Measurements from ENCODE around the gene CCND1.
"Not testable (repeated sequence)": the region's sequence is repeated elsewhere in the genome, so short reads cannot be mapped to it uniquely, and the experiment has no call there.

Gene CCND1

DNA sequence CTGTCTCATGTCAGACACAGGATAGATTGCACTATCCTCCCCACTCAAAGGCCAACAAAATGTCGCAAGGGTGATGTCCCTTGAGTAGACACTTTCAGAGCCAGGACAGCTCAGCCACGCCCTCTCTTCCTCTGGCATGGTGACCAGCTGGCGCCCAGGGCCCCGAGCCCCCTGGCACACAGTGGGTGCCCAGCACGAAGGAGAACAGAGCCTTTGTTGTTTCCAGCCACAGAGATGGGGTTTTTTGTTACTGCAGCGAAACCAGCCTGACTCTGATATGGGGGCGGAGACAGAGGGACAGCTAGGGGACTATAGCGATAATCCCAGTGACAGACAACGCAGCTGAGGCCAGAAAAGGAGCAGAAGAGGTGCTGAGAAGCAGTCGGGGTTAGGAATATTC is 23.3 kb upstream of the CCND1 start:
- DNase-seq (ENCODE audit: low read depth) = no peak

DNA sequence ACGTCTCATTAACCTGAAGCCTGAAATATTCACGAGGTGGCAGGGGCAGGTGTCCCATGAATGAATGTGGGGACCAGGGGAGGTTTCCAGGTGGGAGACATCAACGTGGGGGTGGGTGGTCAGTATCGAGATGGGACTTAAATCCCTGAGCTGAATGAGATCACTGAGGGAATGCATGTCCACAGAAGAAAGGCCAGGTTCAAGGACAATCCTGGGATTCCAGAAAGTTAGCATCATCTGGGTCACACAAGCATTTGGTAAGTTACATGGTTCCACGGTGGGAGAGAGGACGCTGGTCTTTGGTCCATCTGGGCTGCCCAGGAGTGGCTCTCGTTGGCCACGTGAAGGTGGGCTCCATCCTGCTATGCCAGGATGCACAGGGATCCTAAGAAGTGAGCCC is 22.7 kb upstream of the CCND1 start:
- no peak for DNase-seq (ENCODE audit: low read depth)

DNA sequence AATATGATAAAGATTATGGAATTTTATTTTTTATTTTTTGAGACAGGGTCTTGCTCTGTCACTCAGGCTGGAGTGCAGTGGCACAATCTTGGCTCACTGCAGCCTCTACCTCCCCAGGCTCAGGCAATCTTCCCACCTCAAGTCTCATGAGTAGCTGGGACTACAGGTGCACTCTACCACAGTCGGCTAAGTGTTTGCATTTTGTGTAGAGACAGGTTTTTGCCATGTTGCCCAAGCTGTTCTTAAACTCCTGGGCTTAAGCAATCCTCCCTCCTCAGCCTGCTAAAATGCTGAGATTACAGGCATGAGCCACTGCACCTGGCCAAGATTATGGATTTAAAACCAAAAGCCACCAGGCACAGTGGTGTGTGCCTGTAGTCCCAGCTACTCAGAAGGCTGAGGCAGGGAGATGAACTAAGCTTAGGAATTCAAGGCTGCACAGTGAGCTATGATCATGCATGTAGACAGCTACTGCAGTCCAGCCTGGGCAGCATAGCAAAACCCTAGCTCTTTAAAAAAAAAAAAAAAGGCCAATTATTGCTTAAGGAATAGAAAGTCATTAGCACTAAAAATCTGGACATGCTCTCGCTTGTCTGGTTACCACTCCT is 20.2 kb upstream of the CCND1 start:
- no peak for DNase-seq (ENCODE audit: low read depth)

DNA sequence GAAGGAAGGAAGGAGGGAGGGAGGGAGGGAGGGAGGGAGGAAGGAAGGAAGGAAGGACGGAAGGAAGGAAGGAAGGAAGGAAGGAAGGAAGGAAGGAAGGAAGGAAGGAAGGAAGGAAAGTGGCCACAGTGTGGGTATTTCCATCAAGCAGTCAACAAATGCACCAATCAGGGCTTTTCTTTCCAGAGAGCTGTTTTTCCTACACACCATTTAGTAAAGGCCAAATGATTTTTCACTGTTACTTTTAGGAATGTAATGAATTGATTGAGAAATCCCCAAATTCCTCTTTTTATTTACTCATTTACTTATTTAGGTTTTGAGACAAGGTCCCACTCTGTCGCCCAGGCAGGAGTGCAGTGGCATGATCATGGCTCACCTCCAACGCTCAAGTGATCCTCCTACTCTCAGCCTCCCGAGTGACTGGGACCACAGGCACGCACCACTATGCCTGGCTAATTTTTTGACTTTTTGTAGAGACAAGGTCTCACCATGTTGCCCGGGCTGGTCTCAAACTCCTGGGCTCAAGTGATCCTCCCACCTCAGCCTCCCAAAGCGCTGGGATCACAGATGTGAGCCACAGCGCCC is 18.8 kb upstream of the CCND1 start:
- DNase-seq (ENCODE audit: low read depth) = not testable (repeated sequence)

DNA sequence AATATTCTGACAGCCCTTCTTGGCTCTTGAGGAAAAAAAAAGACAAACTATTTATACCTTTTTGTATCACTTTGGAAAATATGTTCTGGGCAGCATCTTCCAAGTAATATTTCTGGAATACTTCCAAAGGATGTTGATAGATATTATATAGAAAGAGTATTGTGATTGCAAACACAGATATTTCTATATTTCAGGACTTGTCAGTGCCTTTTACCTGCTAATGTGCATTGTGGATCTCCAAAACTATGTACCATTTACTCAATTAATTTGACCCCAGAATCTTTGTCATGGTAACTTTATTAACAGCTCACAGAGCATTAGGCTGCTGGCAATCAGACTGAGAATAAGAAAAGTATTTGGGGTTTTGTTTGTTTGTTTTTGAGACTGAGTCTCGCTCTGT is 16.7 kb upstream of the CCND1 start:
- DNase-seq (ENCODE audit: low read depth) = no peak

DNA sequence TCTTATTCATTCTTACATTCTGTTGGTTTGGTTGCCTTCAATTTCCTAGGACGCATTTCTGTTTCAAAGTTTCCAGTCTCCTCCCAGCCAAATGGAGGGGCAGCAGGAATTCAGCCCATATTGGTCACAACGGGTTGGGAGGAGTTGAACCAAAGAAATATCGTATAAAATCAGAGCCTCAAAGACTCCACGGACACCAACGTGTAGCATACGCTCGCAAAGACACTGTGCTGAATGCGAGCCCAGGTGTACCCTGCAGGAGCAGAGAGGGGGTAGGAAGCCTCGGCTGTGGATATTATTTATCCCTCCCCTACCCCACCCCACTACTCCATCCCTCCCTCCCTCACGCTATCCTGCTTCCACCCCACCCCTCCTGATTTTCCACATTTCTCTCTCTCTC is 15.5 kb upstream of the CCND1 start:
- DNase-seq (ENCODE audit: low read depth) = no peak

DNA sequence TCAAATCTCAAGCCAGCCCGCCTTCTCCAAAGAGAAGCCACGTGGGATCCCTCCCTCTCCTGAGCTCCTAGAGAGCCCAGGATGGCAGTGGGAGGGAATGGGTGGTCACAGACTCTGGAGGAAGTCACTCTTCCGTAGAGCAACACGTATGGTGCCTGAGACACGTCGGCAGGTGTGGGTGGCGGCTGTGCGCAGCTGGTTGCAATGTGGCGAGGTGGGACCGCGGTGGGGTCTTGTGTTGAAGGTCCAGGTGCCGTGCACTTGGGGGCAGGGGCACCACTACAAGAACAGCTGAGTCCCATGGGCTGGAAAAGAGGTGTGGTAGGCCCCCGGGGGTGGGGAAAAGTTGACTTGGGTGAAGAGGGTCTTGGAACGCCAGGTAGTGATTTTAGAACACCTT is 13.4 kb upstream of the CCND1 start:
- DNase-seq (ENCODE audit: low read depth) = no peak

DNA sequence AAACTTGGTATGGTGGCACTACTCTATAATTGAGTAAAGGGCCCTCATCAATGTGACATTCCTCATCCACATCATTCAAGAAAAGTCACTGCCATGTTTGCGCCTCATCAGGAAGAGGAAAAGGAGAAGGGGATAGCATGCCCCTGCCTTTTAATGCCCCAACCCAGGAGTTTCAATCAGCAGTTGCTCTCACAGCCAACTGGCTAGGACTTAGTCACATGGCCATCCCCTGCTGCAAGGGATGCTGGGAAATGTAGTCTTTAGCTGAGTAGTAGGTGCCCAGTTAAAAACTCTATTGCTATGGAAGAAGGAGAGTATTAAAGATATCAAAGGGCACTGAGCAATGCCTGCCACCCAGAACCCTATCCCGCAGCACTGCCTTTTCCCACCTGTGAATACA is 10.9 kb upstream of the CCND1 start:
- DNase-seq (ENCODE audit: low read depth) = no peak

DNA sequence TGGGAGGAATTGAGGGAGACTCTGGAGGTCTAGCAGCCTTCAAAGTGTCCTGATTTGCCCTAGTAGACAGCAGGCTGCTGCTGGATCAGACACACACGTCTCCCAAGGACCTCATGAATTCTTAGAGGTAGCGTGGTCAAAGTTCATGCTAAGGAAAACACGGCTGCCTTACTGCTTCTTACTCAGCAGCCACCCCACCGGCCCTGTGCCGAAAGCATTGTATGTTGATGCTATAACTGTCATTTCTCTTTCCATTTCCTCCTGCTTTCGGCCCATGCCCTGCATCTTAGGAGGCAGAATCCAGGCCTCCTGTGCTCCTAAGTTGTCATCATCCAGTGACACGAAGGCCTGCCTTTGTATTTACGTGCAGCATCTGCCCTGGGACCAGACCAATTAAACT is 10.5 kb upstream of the CCND1 start:
- DNase-seq (ENCODE audit: low read depth) = no peak

DNA sequence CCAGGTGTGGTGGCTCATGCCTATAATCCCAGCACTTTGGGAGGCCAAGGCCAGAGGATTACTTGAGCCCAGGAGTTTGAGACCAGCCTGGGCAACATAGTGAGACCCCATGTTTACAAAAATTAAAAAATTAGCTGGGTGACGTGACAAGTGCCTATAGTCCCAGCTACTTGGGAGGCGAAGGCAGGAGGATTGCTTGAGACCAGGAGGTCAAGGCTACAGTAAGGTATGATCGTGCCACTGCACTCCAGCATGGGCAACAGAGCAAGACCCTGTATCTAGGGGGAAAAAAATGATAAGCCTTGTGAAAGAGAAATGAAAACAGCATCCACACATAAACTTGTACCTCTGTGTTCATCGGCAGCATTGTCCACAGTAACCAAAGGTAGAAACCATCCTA is 8.1 kb upstream of the CCND1 start:
- DNase-seq (ENCODE audit: low read depth) = no peak

DNA sequence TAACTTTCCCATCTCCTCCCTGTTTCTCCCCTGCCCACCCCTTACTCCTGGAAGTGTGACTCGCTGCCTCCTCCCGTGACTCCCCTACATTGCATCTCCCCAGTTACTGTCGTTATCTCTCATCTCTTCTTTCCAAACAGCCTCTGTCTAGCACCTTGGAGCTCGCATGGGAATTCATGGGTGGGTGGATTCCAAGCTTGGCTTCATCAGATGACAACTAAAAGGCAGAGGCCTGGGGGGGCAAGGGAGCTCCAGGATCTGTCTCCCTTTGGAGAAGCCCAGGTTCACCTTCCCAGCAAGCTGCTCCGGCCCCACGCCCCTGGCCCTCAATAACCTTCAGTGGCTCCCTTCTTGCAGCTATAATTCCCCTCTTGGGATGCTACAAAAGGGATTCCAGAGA is 6.9 kb upstream of the CCND1 start:
- DNase-seq (ENCODE audit: low read depth) = no peak

DNA sequence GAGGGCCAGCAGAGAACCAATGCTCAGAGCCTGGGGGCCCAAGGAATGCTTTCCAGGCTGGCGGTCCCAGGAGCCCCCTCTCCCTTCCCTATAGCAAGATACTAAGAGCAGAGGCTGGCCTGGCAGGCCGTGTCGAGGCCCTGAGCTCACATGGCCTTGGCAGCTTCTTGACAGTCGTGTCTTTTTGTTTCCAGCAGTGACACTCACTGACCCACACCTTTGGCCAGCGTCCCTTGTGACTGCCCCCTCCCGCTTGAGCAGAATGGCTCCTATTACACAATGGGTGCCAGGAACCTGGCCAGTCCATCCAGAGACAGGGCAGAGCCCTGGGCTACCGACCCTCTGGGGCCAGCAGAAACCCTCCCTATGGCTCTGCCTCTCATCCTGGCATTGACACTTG is 6.4 kb upstream of the CCND1 start:
- DNase-seq (ENCODE audit: low read depth) = no peak

DNA sequence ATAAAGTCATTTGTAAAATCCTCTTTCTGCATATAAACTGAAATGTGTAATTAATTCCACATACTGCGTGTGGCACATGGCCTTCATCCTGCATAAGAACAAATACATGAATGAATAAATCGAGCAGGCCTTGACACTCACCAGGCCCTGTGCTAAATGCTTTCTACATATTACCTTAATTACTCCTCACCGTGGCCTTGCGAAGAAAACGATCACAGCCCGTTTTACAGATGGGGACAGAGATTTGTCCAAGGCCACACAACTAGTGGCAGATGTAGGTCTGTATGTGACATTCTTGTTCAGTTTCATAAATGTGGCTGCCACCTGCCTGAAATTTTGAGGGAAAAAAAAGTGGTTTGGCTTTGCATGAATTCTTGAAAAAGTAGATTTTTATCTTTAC is 5.8 kb upstream of the CCND1 start:
- no peak for DNase-seq (ENCODE audit: low read depth)

DNA sequence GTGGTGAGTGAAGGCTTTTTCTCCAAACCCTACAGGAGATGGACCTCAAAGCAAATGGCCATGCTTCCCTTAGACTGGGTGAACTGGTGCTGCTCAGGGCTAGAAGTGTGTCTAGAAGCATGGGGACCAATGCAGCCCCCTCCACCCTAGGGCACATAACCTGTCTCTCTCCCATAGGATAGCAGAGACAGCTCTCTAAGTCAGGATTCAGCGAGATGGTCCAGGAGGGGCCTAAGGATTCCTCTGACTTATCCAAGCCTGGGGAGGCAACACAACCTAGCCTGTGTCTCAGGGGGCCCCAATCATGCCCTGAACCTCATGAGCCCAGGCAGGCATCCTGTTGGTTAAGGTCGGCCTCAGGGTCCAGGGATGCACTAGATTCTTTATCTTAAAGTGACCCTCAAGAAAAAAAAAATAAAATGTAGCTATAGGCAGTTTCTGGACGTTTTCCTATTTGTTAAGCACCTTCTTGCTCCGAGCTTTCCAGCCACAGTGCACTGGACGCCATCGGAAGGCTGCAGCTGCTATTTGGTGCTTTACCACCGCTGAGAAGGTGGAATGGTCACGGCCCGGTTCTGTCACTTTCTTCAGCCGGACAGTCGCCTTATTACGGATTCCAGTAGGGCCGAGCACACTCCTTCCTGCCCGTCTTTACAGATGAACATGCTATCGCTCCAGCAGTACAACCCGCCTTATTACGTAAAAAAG is 5.0 kb upstream of the CCND1 start:
- DNase-seq (ENCODE audit: low read depth) = no peak

DNA sequence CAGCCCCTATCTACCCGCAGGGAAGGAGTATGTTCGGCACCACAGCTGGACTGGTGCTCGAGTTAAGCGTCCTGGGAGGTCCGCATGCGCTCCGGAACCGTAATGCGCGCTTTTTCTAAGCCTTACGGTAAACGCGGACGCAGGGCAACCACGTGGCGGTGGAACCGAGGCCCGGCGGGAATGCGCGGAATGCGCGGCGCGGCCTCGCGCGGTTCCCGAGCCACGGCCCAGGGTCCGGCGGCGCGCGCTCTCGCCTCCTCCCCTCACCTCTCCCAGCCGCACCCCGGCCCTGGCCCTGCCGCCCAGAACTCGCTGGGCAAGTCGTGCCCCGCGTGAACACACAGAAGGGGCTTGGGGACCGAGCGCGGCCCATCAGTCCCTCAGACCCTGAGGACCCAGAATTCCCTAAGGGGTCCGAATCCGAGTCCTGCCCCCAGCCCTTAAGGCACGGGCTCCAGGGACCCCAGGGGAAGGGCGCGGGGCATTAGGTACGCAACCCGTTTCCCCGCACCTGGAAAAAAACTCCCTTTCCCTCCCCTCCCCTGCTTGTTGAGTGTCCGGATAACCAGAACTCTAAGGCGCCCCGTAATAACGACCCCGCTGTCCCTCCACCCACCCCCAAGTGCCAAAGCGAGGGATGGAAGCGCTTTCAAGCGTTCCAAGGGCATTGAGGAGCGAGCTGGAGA is 4.3 kb upstream of the CCND1 start:
- DNase-seq (ENCODE audit: low read depth) = no peak

DNA sequence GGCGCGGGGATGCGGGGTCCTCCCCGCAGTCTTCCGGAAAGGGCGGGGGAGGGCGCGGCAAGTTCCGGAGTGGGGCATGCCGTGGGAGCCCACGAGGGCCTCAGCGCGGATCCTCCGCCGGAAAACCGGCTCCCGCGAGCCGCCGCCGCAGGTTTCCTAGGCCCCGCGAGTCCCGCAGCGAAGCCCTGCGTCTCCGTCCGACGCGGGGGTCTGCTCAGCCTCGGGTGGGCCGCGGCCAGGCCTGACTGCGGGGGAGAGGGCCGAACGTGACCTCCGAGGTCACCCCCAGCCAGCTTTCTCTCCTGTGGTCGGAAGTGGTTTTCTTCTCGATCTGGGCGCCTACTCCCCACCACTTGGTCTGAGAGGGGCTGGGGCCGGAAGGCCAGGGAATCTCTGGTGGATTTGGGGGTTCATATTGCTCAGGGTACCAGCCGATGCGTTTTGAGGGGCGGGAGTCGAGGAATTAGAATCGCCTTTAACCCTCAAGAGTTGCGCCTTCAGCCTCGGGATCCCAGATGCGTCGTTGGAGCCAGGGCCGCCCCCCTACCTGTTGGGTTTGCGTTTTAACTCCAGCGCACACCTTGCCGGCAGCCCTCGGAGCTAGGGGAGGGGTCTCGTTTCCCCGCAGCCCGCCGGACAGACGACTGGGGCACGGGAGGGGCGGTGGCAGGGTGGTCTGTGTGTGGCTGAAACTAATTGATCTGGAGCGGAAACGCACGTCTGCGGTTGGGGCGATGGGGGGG is 3.6 kb upstream of the CCND1 start:
- no peak for DNase-seq (ENCODE audit: low read depth)

DNA sequence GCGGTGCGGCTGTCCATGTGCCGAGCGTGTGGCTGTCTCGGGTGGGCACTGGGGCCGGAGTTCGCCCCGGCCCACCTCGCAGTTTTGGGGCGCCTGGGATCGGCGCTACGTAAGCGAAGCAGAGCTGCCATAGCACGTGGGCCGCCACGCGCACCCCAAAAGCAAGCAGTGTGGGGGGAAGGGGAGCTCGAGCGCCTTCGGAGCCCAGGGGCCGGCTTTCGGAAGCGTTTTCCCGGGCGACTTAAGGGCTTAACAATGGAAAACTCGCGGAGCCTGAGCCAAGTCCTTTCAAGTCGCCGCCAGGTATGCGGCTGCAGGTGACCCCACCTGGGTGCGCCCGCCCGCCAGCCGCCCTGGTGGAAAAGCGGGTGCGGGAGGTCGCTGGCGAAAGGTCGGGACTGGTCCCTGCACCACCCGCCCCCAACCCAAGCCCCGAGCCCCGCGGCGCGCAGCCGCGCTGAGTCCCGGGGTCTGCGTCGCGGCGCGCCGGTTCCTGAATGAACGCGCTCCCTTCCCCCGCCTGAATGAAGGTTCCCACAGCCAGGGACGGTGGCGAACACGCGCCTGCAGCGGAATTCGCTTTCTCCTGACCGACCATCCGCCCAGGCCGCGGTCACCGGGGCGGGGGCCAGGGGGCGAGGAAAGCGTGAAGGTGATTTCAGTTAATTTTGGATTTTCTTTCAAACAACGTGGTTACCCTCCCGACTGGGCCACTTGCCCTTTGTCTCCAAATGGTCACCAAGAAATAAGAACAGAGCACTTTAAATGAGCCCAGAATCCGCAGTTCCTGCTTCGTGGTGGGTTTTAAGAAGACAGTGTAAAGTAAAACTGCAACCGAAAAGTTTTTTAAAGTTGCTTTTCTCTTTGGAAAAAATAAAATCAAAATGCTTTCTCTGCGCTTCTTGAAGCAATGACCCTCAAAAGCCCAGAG is 2.8 kb upstream of the CCND1 start:
- no peak for DNase-seq (ENCODE audit: low read depth)

DNA sequence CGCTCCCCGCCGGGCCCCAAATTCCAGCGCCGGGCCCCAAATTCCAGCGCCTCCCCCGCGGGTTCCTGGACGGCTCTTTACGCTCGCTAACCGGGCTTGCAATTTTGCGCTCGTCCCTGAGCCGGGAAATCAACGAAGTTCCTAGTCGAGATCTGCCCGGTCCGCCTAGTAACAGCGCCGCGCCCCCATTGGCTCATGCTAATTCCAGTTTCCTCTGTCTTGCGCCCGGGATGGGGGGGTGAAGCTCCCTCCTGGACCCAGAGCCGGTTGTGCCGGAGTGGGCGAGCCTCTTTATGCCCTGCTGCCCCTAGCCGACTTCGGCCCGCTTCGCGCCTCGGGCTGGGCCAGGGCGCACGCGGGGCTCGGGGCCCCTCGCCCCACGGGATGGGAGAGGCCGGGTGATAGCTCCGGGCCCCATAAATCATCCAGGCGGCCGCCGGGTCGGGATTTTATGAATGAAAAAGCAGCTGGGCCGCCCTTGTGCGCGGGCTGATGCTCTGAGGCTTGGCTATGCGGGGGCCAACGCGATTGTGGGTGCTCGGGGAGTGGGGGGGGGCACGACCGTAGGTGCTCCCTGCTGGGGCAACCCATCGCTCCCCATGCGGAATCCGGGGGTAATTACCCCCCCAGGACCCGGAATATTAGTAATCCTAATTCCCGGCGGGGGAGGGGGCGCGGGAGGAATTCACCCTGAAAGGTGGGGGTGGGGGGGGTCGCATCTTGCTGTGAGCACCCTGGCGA is 1.8 kb upstream of the CCND1 start:
- DNase-seq (ENCODE audit: low read depth) = no peak

DNA sequence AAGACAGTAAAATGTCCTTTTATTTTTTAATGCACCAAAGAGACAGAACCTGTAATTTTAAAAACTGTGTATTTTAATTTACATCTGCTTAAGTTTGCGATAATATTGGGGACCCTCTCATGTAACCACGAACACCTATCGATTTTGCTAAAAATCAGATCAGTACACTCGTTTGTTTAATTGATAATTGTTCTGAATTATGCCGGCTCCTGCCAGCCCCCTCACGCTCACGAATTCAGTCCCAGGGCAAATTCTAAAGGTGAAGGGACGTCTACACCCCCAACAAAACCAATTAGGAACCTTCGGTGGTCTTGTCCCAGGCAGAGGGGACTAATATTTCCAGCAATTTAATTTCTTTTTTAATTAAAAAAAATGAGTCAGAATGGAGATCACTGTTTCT is 1.1 kb upstream of the CCND1 start:
- DNase-seq (ENCODE audit: low read depth) = no peak

DNA sequence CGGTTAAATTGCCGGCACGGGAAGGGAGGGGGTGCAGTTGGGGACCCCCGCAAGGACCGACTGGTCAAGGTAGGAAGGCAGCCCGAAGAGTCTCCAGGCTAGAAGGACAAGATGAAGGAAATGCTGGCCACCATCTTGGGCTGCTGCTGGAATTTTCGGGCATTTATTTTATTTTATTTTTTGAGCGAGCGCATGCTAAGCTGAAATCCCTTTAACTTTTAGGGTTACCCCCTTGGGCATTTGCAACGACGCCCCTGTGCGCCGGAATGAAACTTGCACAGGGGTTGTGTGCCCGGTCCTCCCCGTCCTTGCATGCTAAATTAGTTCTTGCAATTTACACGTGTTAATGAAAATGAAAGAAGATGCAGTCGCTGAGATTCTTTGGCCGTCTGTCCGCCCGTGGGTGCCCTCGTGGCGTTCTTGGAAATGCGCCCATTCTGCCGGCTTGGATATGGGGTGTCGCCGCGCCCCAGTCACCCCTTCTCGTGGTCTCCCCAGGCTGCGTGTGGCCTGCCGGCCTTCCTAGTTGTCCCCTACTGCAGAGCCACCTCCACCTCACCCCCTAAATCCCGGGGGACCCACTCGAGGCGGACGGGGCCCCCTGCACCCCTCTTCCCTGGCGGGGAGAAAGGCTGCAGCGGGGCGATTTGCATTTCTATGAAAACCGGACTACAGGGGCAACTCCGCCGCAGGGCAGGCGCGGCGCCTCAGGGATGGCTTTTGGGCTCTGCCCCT is 529 bp upstream of the CCND1 start:
- DNase-seq (ENCODE audit: low read depth) = no peak
